HepG2 (cell line): ENCODE data around the gene C5orf24. TPM values are rescaled to one million over a fixed set of nuclear protein-coding genes. Genes with fewer than 3 reads are reported as not detected.

Source experiments
- ATRX ChIP-seq: sonication (generic); formaldehyde crosslinking; IDR thresholded peaks from 2 replicates; pipeline ENCODE4 v1.4.0; 2020; ENCODE audit warnings: missing genetic modification reagents, borderline replicate concordance
- CCDC6 ChIP-seq: sonication (generic); formaldehyde crosslinking; IDR thresholded peaks from 2 replicates; pipeline ENCODE4 v1.8.1; 2022; ENCODE audit warnings: mild to moderate bottlenecking, missing genetic modification reagents, moderate library complexity
- FOXA1 ChIP-seq, 2 experiments: fragments of 450-650 bp in 1 of 2; sonication (generic) in 1 of 2; formaldehyde crosslinking in 1 of 2; IDR thresholded peaks; 2 replicates each; pipeline versions ENCODE4 v1.4.0 to v1.6.1; 2016 to 2020; ENCODE audit warnings: missing genetic modification reagents in 1 of 2
- GTF2F1 ChIP-seq: fragments of 150-350 bp; IDR thresholded peaks from 2 replicates; pipeline ENCODE4 v1.6.1; 2014; ENCODE audit warnings: low read length
- HCFC1 ChIP-seq: fragments of 150-350 bp; IDR thresholded peaks from 2 replicates; pipeline ENCODE4 v1.6.1; 2014; ENCODE audit warnings: low read depth, low read length
- RARG ChIP-seq: sonication (generic); formaldehyde crosslinking; IDR thresholded peaks from 2 replicates; pipeline ENCODE4 v1.4.0; 2020; ENCODE audit warnings: low read depth, mild to moderate bottlenecking, missing genetic modification reagents
- RXRA ChIP-seq: sonication (generic); formaldehyde crosslinking; IDR thresholded peaks from 2 replicates; pipeline ENCODE4 v1.5.1; 2020; ENCODE audit warnings: missing genetic modification reagents
- SALL2 ChIP-seq: sonication (generic); formaldehyde crosslinking; IDR thresholded peaks from 2 replicates; pipeline ENCODE4 v1.8.1; 2023; ENCODE audit warnings: mild to moderate bottlenecking, missing genetic modification reagents, inconsistent platforms
- SP1 ChIP-seq, 2 experiments: fragments of 450-650 bp in 1 of 2; sonication (generic) in 1 of 2; formaldehyde crosslinking in 1 of 2; IDR thresholded peaks; 2 replicates each; pipeline versions ENCODE4 v1.4.0 to v1.6.1; 2016 to 2020; ENCODE audit warnings: missing genetic modification reagents in 1 of 2
- THRA ChIP-seq: sonication (generic); formaldehyde crosslinking; IDR thresholded peaks from 2 replicates; pipeline ENCODE4 v1.4.0; 2020; ENCODE audit warnings: missing genetic modification reagents, borderline replicate concordance
- XRCC5 ChIP-seq: fragments of 200-400 bp; formaldehyde crosslinking; optimal IDR thresholded peaks from 2 replicates; pipeline ENCODE3; 2017; ENCODE audit warnings: mild to moderate bottlenecking, low read length
- ZMYM4 ChIP-seq: sonication (generic); formaldehyde crosslinking; IDR thresholded peaks from 2 replicates; pipeline ENCODE4 v1.8.1; 2023; ENCODE audit warnings: mild to moderate bottlenecking, missing genetic modification reagents
- ZNF101 ChIP-seq: sonication (generic); formaldehyde crosslinking; IDR thresholded peaks from 2 replicates; pipeline ENCODE4 v1.4.0; 2020; ENCODE audit warnings: mild to moderate bottlenecking, low read depth, missing genetic modification reagents, borderline replicate concordance
- ZNF136 ChIP-seq: sonication (generic); formaldehyde crosslinking; IDR thresholded peaks from 2 replicates; pipeline ENCODE4 v1.8.1; 2022; ENCODE audit warnings: low read depth, mild to moderate bottlenecking, moderate library complexity, missing genetic modification reagents
- ZNF34 ChIP-seq: sonication (generic); formaldehyde crosslinking; IDR thresholded peaks from 2 replicates; pipeline ENCODE4 v1.4.0; 2020; ENCODE audit warnings: mild to moderate bottlenecking, missing genetic modification reagents, borderline replicate concordance
- ZNF350 ChIP-seq: sonication (generic); formaldehyde crosslinking; IDR thresholded peaks from 2 replicates; pipeline ENCODE4 v1.4.0; 2020; ENCODE audit warnings: mild to moderate bottlenecking, low read depth, missing genetic modification reagents, borderline replicate concordance
- ZNF383 ChIP-seq: sonication (generic); formaldehyde crosslinking; IDR thresholded peaks from 2 replicates; pipeline ENCODE4 v1.4.0; 2020; ENCODE audit warnings: missing genetic modification reagents, mild to moderate bottlenecking, borderline replicate concordance
- ZNF503 ChIP-seq: sonication (generic); formaldehyde crosslinking; IDR thresholded peaks from 2 replicates; pipeline ENCODE4 v1.4.0; 2020; ENCODE audit warnings: missing genetic modification reagents
- ZNF562 ChIP-seq: sonication (generic); formaldehyde crosslinking; IDR thresholded peaks from 2 replicates; pipeline ENCODE4 v1.8.0; 2022; ENCODE audit warnings: missing genetic modification reagents, borderline replicate concordance
- ZNF878 ChIP-seq: sonication (generic); formaldehyde crosslinking; IDR thresholded peaks from 2 replicates; pipeline ENCODE4 v1.8.1; 2023; ENCODE audit warnings: mild to moderate bottlenecking, missing genetic modification reagents, moderate library complexity
- polyA plus RNA-seq, 8 experiments: library from polyadenylated mRNA; depleted of rRNA in 3 of 8; stranded (reverse) in 7 of 8; unstranded in 1 of 8; fragments of >200 nt; fragmentation: Illumina TruSeq in 4 of 8; extraction: Trizol in 4 of 8; gene quantifications; 2 replicates each; pipeline versions ENCODE4 v1.2.1 to v1.2.3, GENCODE V29; 2011 to 2016; ENCODE audit warnings: low read depth in 4 of 8, missing spikeins in 1 of 8, mixed read lengths in 1 of 8; ENCODE audit not compliant: insufficient read depth in 1 of 8
- total RNA-seq, 5 experiments: library from RNA; depleted of rRNA; stranded (reverse); fragments of >200 nt; fragmentation: Illumina TruSeq; extraction: Trizol; gene quantifications; 2 replicates each; pipeline ENCODE4 v1.2.3, GENCODE V29; 2016; ENCODE audit warnings: low read depth in 1 of 5
- TF ChIP-seq, protein P1 (sequence below): sonication (generic); formaldehyde crosslinking; IDR thresholded peaks from 2 replicates; pipeline ENCODE4 v1.5.1; 2020; ENCODE audit warnings: missing genetic modification reagents, mild to moderate bottlenecking, borderline replicate concordance
- TF ChIP-seq, protein P2 (sequence below): sonication (generic); formaldehyde crosslinking; IDR thresholded peaks from 2 replicates; pipeline ENCODE4 v1.4.0; 2020; ENCODE audit warnings: missing genetic modification reagents

C5orf24 gene
- total and polyA plus RNA-seq, 2 of the 13 experiments (the other 11 are each of a cell fraction or from before 2014, with no cell fraction given), result 34.6 to 41.5 TPM

DNA sequence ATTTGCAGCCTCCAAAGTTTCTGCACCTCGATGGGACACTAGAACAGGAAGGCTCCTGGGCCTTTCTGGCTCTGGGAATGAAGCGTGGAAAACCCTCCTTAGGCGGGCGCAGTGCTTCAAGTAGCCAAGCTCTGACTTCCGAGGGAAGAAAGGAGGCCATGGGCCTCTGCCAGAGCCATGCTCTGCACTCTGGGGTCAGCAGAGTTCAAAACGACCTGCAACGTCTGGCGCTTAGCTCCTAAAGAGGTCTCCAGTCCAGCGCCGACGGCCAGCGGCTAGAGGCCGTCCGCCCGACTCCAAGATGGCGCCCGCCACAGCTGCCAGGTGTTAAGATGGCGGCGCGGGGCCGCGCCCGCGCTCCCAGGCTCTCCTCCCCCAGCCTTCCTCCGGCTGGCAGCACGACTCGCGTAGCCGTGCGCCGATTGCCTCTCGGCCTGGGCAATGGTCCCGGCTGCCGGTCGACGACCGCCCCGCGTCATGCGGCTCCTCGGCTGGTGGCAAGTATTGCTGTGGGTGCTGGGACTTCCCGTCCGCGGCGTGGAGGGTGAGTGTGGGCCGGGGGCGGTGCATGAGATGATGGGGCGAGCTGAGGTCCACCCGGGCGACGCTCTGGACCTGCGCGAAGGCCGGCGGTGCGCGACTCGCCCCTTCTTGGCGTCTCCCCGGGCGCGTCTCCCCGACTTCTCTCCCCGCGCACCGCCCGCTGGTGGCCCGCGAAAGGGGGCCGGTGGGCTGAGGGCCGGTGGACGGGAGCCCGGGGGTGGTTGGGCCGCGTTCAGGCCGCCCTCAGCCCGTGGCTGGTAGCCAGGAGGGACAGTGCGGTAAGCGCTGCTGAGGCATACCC, 28.4 kb downstream of the C5orf24 start, which contains the start of gene TXNDC15 (continued):
- peak; percentile 52; the same call in 1 of the 2 replicates for TF ChIP-seq HCFC1
- no peak for TF ChIP-seq ZNF101 (CRISPR knock-in tag)
- TF ChIP-seq GTF2F1, result no peak
- no peak for TF ChIP-seq ZNF562
- peak; percentile 81; the same call in 1 of the 2 replicates for TF ChIP-seq ZNF503 (CRISPR knock-in tag)
- TF ChIP-seq ATRX (CRISPR knock-in tag), result no peak
- TF ChIP-seq, protein P1, sequence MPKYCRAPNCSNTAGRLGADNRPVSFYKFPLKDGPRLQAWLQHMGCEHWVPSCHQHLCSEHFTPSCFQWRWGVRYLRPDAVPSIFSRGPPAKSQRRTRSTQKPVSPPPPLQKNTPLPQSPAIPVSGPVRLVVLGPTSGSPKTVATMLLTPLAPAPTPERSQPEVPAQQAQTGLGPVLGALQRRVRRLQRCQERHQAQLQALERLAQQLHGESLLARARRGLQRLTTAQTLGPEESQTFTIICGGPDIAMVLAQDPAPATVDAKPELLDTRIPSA (CRISPR knock-in tag), result no peak
- 0 out of 2 replicates have a peak, but pooled peaks have one; percentile 20 for TF ChIP-seq ZNF136 (CRISPR knock-in tag)
- peak; percentile 47; the same call in 1 of the 2 replicates for TF ChIP-seq THRA
- no peak; the same call in 1 of the 2 replicates for TF ChIP-seq CCDC6 (CRISPR knock-in tag)
- peak; percentile 33; the same call in 1 of the 2 replicates for TF ChIP-seq ZNF383
- peak; percentile 39 for TF ChIP-seq XRCC5
- peak; percentile 87 for TF ChIP-seq ZNF34 (CRISPR knock-in tag)
- peak; percentile 92 for TF ChIP-seq ZMYM4
- TF ChIP-seq RARG (CRISPR knock-in tag), result peak; percentile 84; the same call in 1 of the 2 replicates
- TF ChIP-seq, protein P2, sequence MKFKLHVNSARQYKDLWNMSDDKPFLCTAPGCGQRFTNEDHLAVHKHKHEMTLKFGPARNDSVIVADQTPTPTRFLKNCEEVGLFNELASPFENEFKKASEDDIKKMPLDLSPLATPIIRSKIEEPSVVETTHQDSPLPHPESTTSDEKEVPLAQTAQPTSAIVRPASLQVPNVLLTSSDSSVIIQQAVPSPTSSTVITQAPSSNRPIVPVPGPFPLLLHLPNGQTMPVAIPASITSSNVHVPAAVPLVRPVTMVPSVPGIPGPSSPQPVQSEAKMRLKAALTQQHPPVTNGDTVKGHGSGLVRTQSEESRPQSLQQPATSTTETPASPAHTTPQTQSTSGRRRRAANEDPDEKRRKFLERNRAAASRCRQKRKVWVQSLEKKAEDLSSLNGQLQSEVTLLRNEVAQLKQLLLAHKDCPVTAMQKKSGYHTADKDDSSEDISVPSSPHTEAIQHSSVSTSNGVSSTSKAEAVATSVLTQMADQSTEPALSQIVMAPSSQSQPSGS (CRISPR knock-in tag), result peak; percentile 67; the same call in 1 of the 2 replicates
- no peak for TF ChIP-seq FOXA1 (IDR thresholded peaks at IDR 0.05)
- no peak for TF ChIP-seq FOXA1 (CRISPR knock-in tag; IDR thresholded peaks at IDR 0.05)
- TF ChIP-seq ZNF878, result peak; percentile 2; the same call in 1 of the 2 replicates
- peak; percentile 96 for TF ChIP-seq RXRA
- no peak for TF ChIP-seq SP1 (IDR thresholded peaks at IDR 0.05)
- TF ChIP-seq SP1 (CRISPR knock-in tag; IDR thresholded peaks at IDR 0.05), result 0 out of 2 replicates have a peak, but pooled peaks have one; percentile 20
- TF ChIP-seq SALL2 (CRISPR knock-in tag), result peak; percentile 96; the same call in 1 of the 2 replicates
- TF ChIP-seq ZNF350 (CRISPR knock-in tag), result peak; percentile 92
